KMS-11 (cell line): ENCODE results near the gene CD83.

Experiments
- H2AFZ ChIP-seq: fragments of 200-600 bp; sonication (generic); 2 replicates; pipeline ENCODE4 v1.6.1; 2016; ENCODE audit warnings: antibody characterized with exemption, mixed run types, low read depth
- H3K27ac ChIP-seq: fragments of 200-600 bp; sonication (generic); 2 replicates; pipeline ENCODE4 v1.6.1; 2016; ENCODE audit warnings: mild to moderate bottlenecking, mixed run types
- H3K27me3 ChIP-seq: fragments of 200-600 bp; sonication (generic); 2 replicates; pipeline ENCODE4 v1.6.1; 2017; ENCODE audit warnings: mild to moderate bottlenecking, low read depth, mixed run types, moderate library complexity; ENCODE audit not compliant: insufficient read depth
- H3K36me3 ChIP-seq: fragments of 200-600 bp; sonication (generic); 2 replicates; pipeline ENCODE4 v1.6.1; 2017; ENCODE audit warnings: mild to moderate bottlenecking, mixed run types; ENCODE audit not compliant: insufficient read depth
- H3K4me1 ChIP-seq: fragments of 200-600 bp; sonication (generic); 2 replicates; pipeline ENCODE4 v1.6.1; 2016; ENCODE audit warnings: mild to moderate bottlenecking, low read depth, mixed run types; ENCODE audit not compliant: poor library complexity, severe bottlenecking
- H3K4me2 ChIP-seq: fragments of 200-600 bp; sonication (generic); 2 replicates; pipeline ENCODE4 v1.7.0; 2016; ENCODE audit warnings: mild to moderate bottlenecking, mixed run types
- H3K4me3 ChIP-seq: fragments of 200-600 bp; sonication (generic); IDR thresholded peaks from 2 replicates; pipeline ENCODE4 v1.6.1; 2017; ENCODE audit warnings: low read depth, low read length, mixed read lengths; ENCODE audit not compliant: insufficient read depth
- H3K79me2 ChIP-seq: fragments of 200-600 bp; sonication (generic); 2 replicates; pipeline ENCODE4 v1.6.1; 2016; ENCODE audit warnings: low read depth, mixed run types; ENCODE audit not compliant: insufficient read depth
- H3K9ac ChIP-seq: fragments of 200-600 bp; sonication (generic); 2 replicates; pipeline ENCODE4 v1.6.1; 2016; ENCODE audit warnings: mild to moderate bottlenecking, mixed run types
- H4K20me1 ChIP-seq: fragments of 200-600 bp; sonication (generic); 2 replicates; pipeline ENCODE4 v1.6.1; 2016; ENCODE audit warnings: mild to moderate bottlenecking, mixed run types; ENCODE audit not compliant: insufficient read depth
- TF ChIP-seq, protein P1 (sequence below): fragments of 200-600 bp; sonication (generic); conservative IDR thresholded peaks from 2 replicates; pipeline ENCODE4 v1.6.1; 2017; ENCODE audit warnings: low read depth, mild to moderate bottlenecking, antibody characterized with exemption, low read length, moderate library complexity, mixed read lengths

Gene CD83

DNA sequence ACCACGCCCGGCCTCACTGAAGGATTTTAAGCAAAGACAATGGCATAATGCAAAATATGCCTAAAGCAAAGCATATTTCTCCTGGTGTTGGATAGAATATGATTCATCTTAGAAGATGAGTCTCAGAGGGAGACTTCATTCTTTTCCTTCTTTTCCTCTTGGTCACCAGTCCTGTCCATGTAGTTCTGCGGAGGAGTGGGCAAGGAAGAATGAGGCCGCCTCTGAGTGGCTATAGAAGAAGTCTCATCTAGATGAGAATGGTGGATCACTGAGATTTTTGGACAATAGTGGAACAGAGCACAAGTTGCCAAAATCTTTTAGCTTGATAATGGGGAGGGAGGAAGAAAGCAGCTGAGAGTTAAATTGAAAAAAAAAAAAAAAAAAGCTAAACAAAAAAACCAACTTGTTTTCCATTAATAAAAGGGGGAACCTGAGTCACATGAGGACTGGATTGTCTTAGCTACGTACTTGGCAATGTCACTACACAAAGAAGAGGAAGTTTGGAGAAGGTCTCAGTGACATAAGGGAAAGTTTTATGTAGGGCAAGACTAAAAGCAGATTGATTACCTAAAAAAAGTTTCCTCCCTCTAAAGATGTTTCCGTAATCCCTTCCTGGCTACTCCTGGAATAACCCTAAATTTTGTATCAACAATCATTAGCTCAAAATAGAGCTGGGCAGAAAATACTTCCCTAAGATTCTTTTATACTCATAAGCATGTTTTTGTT lies 6.0 kb downstream of the CD83 start:
- no peaks in the 10 kb centered on the region for H4K20me1 ChIP-seq
- peaks cover under 1% of the 10 kb centered on the region for H3K4me1 ChIP-seq
- no peaks in the 10 kb centered on the region for H3K27me3 ChIP-seq
- H3K79me2 ChIP-seq, result no peaks in the 10 kb centered on the region
- no peak overlapping the region for H3K4me3 ChIP-seq
- no peak overlapping the region for H2AFZ ChIP-seq
- no peaks in the 10 kb centered on the region for H3K36me3 ChIP-seq
- no peak overlapping the region for H3K27ac ChIP-seq
- no peak overlapping the region for H3K9ac ChIP-seq
- TF ChIP-seq, protein P1, sequence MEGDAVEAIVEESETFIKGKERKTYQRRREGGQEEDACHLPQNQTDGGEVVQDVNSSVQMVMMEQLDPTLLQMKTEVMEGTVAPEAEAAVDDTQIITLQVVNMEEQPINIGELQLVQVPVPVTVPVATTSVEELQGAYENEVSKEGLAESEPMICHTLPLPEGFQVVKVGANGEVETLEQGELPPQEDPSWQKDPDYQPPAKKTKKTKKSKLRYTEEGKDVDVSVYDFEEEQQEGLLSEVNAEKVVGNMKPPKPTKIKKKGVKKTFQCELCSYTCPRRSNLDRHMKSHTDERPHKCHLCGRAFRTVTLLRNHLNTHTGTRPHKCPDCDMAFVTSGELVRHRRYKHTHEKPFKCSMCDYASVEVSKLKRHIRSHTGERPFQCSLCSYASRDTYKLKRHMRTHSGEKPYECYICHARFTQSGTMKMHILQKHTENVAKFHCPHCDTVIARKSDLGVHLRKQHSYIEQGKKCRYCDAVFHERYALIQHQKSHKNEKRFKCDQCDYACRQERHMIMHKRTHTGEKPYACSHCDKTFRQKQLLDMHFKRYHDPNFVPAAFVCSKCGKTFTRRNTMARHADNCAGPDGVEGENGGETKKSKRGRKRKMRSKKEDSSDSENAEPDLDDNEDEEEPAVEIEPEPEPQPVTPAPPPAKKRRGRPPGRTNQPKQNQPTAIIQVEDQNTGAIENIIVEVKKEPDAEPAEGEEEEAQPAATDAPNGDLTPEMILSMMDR, result no peak
- no peak overlapping the region for H3K4me2 ChIP-seq

DNA sequence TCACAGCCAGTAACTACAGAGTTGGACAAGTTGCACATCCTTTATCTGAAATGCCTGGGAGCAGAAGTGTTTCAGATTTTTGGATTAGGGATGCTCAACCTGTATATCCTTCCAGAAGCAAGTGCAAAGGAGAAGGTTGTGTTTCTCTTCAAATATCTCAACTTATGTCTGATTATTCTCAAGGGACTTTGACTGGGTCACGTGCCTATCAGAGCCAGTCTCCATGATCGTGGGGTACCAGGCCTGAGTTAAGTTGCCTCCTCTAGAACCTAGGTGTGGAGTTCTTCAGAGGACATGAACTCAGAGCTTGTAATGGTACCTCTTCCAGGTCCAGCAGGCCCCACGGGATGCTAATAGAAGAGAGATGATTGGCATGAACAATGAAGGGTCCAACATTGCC lies 7.8 kb downstream of the CD83 start:
- no peaks in the 10 kb centered on the region for H3K79me2 ChIP-seq
- no peaks in the 10 kb centered on the region for H4K20me1 ChIP-seq
- no peak overlapping the region for H3K4me2 ChIP-seq

DNA sequence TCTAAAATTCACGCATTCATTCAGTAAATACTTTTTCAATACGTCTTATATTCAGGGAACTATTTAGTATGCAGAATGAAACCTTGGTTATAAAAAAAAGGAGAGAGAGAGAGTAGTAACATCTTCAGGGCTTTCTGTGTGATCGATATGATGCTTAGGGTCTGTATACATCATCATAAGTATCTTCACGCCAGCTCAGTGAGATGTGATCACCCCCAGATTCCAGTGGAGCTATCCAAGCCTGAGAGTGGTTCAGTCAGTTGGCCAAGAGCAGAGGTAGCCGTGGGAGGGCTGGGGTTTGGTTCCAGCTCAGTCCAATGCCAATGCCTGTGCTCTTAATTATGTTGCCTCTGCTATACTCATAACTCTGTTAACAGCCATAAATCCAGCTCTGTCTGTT lies 8.6 kb downstream of the CD83 start:
- no peaks in the 10 kb centered on the region for H3K27me3 ChIP-seq
- H2AFZ ChIP-seq, result no peak overlapping the region
- H3K4me1 ChIP-seq, result no peaks in the 10 kb centered on the region
- H3K36me3 ChIP-seq, result no peaks in the 10 kb centered on the region
- H4K20me1 ChIP-seq, result no peaks in the 10 kb centered on the region
- no peak overlapping the region for H3K4me3 ChIP-seq
- H3K79me2 ChIP-seq, result no peaks in the 10 kb centered on the region
- no peak overlapping the region for H3K4me2 ChIP-seq
- H3K27ac ChIP-seq, result no peak overlapping the region
- H3K9ac ChIP-seq, result no peak overlapping the region
- TF ChIP-seq, protein P1, result no peak

More for the DNA sequence above, 7.8 kb downstream of the CD83 start:
- Histone ChIP-seq H3K27me3 (no peaks in the 10 kb centered on the region), H3K27ac (no peak overlapping the region), H2AFZ (no peak overlapping the region), H3K36me3 (no peaks in the 10 kb centered on the region), H3K4me3 (no peak overlapping the region), H3K4me1 (no peaks in the 10 kb centered on the region), H3K9ac (no peak overlapping the region)
- TF ChIP-seq, protein P1, result no peak

DNA sequence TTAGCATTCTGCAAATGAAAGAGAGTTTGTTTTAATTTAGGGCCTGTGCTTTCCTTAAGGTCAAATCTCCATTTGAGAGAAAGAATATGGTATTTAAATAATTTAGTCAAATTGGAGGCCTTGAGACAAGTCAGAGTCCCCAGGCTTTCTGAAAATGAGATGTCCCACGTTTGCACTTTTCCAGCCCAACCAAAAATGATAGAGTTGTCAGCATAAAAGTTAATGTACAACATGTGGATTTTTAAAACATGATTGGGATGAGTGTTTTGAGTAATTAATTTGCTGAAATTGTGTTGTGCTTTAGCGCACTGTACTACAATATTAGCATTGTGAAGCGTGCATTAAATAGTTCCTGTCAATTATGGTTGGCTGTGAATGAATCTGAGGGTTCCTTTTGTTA lies 10.0 kb downstream of the CD83 start:
- no peaks in the 10 kb centered on the region for H3K36me3 ChIP-seq
- H3K4me3 ChIP-seq, result no peak overlapping the region
- TF ChIP-seq, protein P1, result no peak
- H3K27me3 ChIP-seq, result no peaks in the 10 kb centered on the region
- H2AFZ ChIP-seq, result no peak overlapping the region
- H3K9ac ChIP-seq, result no peak overlapping the region
- H3K79me2 ChIP-seq, result no peaks in the 10 kb centered on the region
- no peak overlapping the region for H3K4me2 ChIP-seq
- H3K27ac ChIP-seq, result no peak overlapping the region
- no peaks in the 10 kb centered on the region for H4K20me1 ChIP-seq
- H3K4me1 ChIP-seq, result no peaks in the 10 kb centered on the region
